Measurements from ENCODE around the gene PER2. TPM values are rescaled to one million over a fixed set of nuclear protein-coding genes. Genes with fewer than 3 reads are reported as not detected.

PER2 gene
- total and polyA plus RNA-seq, 9 of the 15 experiments (the other 6 are each of a cell fraction or from before 2014, with no cell fraction given) = 1.1 to 10.3 (median 2.9) TPM

DNA sequence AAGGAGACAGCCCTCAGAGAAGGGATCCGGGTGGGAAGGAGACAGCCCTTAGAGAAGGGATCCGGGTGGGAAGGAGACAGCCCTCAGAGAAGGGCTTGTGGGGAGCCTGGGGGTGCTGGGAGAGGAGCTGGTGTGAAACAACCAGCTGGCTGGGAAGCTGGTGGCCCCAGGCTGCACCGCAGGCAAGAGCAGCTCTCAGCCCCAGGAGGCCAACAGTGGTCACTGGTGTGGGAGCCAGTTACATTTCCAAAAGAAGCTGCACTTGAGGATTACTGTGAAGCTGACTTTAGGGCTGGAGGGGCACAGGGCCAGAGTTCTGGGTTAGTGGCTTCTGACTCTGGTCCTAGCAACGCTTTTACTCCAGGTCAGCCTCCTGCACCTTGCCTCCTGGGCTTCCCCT is 51.8 kb downstream of the PER2 start:
- no peaks in the 10 kb centered on the region for H3K27me3 ChIP-seq (ENCODE audit: control insufficient read depth in 2 of 2, insufficient read depth in 2 of 2, low read length in 2 of 2)
- H3K4me1 ChIP-seq (replicated peaks in 1 of 2; ENCODE audit: control insufficient read depth in 2 of 2, insufficient read depth in 2 of 2, low read length in 2 of 2) = peaks cover 26 to 59% of the 10 kb centered on the region in 2 experiments
- H3K4me2 ChIP-seq (ENCODE audit: insufficient read depth, low read length) = no peak overlapping the region
- POLR2A ChIA-PET = interaction anchor here (0.6 to 2.0 kb wide), 5 partner anchors 14 to 62 kb away, joined by 3 to 6 read pairs (median 3); no protein-coding TSS in a partner anchor
- H3K9ac ChIP-seq (ENCODE audit: insufficient read depth in 1 of 2, low read depth in 2 of 2, low read length in 2 of 2) = peak overlapping the region in 1 of 2 experiments; percentile 1; a peak in 1 of 4 replicates
- FAIRE-seq = no peak
- ATAC-seq = no peak
- DNase-seq (ENCODE audit: extremely low read depth in 1 of 4, low spot score in 3 of 4) = no peak
- CTCF ChIA-PET (ENCODE audit: low intra/inter-chr PET ratio) = no interaction called here
- WGBS (ENCODE audit: insufficient coverage, low coverage, missing lambda C conversion rate) = 70% methylated on average over 3 of the region's 4 CpGs
- peaks cover 23% of the 10 kb centered on the region for H3K79me2 ChIP-seq (ENCODE audit: control insufficient read depth, insufficient read depth, low read length)
- BruUV-seq (replicated peaks) = no TSS peak
- H3K36me3 ChIP-seq (ENCODE audit: control insufficient read depth, insufficient read depth, low read length) = peaks cover 5% of the 10 kb centered on the region; the same call in 2 of the 3 replicates
- no peaks in the 10 kb centered on the region for H3K9me1 ChIP-seq (ENCODE audit: control insufficient read depth, insufficient read depth, low read length)
- no peaks in the 10 kb centered on the region for H4K20me1 ChIP-seq (replicated peaks; ENCODE audit: control insufficient read depth, insufficient read depth, low read length)
- no peak overlapping the region for H3K27ac ChIP-seq (ENCODE audit: extremely low read depth, low read depth, low read length)
- no peak overlapping the region for H2AFZ ChIP-seq (ENCODE audit: low read depth, low read length)
- H3K4me3 ChIP-seq = no peak overlapping the region
- TF ChIP-seq BCOR (IDR thresholded peaks at IDR 0.05) = no peak
- TF ChIP-seq COPS2 (conservative IDR thresholded peaks at IDR 0.05) = no peak
- TF ChIP-seq CHD1 (IDR thresholded peaks at IDR 0.05; ENCODE audit: low read length) = no peak
- TF ChIP-seq CEBPG (CRISPR knock-in tag; IDR thresholded peaks at IDR 0.05) = no peak
- TF ChIP-seq CEBPG (tag; conservative IDR thresholded peaks at IDR 0.05 in 1 of 2, IDR thresholded peaks at IDR 0.05 in 1 of 2) = no peak
- TF ChIP-seq ZNF217 (CRISPR knock-in tag; IDR thresholded peaks at IDR 0.05) = no peak
- TF ChIP-seq, protein P1, sequence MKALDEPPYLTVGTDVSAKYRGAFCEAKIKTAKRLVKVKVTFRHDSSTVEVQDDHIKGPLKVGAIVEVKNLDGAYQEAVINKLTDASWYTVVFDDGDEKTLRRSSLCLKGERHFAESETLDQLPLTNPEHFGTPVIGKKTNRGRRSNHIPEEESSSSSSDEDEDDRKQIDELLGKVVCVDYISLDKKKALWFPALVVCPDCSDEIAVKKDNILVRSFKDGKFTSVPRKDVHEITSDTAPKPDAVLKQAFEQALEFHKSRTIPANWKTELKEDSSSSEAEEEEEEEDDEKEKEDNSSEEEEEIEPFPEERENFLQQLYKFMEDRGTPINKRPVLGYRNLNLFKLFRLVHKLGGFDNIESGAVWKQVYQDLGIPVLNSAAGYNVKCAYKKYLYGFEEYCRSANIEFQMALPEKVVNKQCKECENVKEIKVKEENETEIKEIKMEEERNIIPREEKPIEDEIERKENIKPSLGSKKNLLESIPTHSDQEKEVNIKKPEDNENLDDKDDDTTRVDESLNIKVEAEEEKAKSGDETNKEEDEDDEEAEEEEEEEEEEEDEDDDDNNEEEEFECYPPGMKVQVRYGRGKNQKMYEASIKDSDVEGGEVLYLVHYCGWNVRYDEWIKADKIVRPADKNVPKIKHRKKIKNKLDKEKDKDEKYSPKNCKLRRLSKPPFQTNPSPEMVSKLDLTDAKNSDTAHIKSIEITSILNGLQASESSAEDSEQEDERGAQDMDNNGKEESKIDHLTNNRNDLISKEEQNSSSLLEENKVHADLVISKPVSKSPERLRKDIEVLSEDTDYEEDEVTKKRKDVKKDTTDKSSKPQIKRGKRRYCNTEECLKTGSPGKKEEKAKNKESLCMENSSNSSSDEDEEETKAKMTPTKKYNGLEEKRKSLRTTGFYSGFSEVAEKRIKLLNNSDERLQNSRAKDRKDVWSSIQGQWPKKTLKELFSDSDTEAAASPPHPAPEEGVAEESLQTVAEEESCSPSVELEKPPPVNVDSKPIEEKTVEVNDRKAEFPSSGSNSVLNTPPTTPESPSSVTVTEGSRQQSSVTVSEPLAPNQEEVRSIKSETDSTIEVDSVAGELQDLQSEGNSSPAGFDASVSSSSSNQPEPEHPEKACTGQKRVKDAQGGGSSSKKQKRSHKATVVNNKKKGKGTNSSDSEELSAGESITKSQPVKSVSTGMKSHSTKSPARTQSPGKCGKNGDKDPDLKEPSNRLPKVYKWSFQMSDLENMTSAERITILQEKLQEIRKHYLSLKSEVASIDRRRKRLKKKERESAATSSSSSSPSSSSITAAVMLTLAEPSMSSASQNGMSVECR (CRISPR knock-in tag; IDR thresholded peaks at IDR 0.05) = no peak
- no peak for TF ChIP-seq SLC30A9 (CRISPR knock-in tag; IDR thresholded peaks at IDR 0.05)
- TF ChIP-seq HOXB6 (CRISPR knock-in tag; IDR thresholded peaks at IDR 0.05; ENCODE audit: borderline replicate concordance) = no peak
- no peak for TF ChIP-seq NR4A1 (CRISPR knock-in tag; IDR thresholded peaks at IDR 0.05)
- TF ChIP-seq NR4A1 (tag; IDR thresholded peaks at IDR 0.05) = no peak
- TF ChIP-seq ZBED1 (IDR thresholded peaks at IDR 0.05) = no peak
- TF ChIP-seq IRF2 (CRISPR knock-in tag; IDR thresholded peaks at IDR 0.05) = no peak
- TF ChIP-seq KHSRP (IDR thresholded peaks at IDR 0.05) = no peak
- in situ Hi-C loops (cut with MboI) = no loop called here
- no peaks in the 10 kb centered on the region for H3K9me3 ChIP-seq (replicated peaks; ENCODE audit: control insufficient read depth, insufficient read depth, low read depth, low read length)
- intact Hi-C loops (cut with micrococcal nuclease) = loop anchor here (5.0 kb wide), 1 partner anchor 69 kb away; no protein-coding TSS in a partner anchor

All from K562 (cell line).